ENCODE data around the gene COG1.

DNA sequence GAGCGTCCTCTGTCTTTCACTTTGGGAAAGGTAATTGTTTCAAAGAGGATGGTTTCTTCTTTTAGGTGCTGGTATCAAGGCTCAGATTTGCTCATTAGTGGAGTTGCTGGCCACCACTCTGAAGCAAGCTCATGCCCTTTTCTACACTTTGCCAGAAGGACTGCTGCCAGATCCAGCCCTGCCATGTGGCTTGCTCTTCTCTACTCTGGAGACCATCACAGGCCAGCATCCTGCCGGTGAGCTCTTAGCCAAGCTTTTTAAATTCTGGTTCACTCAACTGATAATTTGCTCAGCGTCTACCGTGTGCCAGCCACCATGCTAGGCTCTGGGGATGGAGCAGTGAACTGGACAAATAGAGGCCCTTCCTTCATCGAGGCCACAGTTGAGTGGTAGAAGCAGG, 4.3 kb downstream of the COG1 start:
- TF ChIP-seq EZH2 (IDR thresholded peaks at IDR 0.05; ENCODE audit: low read length, unreplicated experiment) (no peak), CTCF (conservative IDR thresholded peaks at IDR 0.05; ENCODE audit: low read depth, low read length) (no peak)
